Calu3 (cell line): Measurements from ENCODE around the gene NAV2. TPM values are rescaled to one million over a fixed set of nuclear protein-coding genes. Genes with fewer than 3 reads are reported as not detected.

Experiments used
- BruUV-seq: library from RNA; stranded (reverse); fragments of 400-500 nt; replicated peaks from 2 replicates; lab custom pipeline; 2021; lab: Mats Ljungman, UMichigan
- CTCF ChIA-PET: fragments of 300-600 bp; sonication (Branson Sonifier 250); formaldehyde crosslinking; loops from one replicate; lab custom pipeline; 2022; ENCODE audit warnings: antibody characterized with exemption; lab: Charles Lee
- DNase-seq: peaks from one replicate; pipeline ENCODE4 v3.0.0; 2022
- H3K27ac Mint-ChIP-seq: one replicate; pipeline ENCODE4 v1.8.0; 2022; ENCODE audit warnings: mixed read lengths; ENCODE audit not compliant: unreplicated experiment
- H3K27me3 Mint-ChIP-seq: one replicate; pipeline ENCODE4 v1.8.0; 2022; ENCODE audit warnings: mixed read lengths; ENCODE audit not compliant: unreplicated experiment
- H3K36me3 Mint-ChIP-seq: one replicate; pipeline ENCODE4 v1.8.0; 2022; ENCODE audit warnings: mild to moderate bottlenecking, moderate library complexity, mixed read lengths; ENCODE audit not compliant: insufficient read depth, unreplicated experiment
- H3K4me1 Mint-ChIP-seq: one replicate; pipeline ENCODE4 v1.8.0; 2022; ENCODE audit warnings: mild to moderate bottlenecking, low read depth, mixed read lengths; ENCODE audit not compliant: unreplicated experiment
- H3K4me3 Mint-ChIP-seq: one replicate; pipeline ENCODE4 v1.8.0; 2022; ENCODE audit warnings: mild to moderate bottlenecking, low read depth, moderate library complexity, mixed read lengths; ENCODE audit not compliant: unreplicated experiment
- H3K9me3 Mint-ChIP-seq: one replicate; pipeline ENCODE4 v1.8.0; 2022; ENCODE audit warnings: low read depth, mixed read lengths; ENCODE audit not compliant: unreplicated experiment
- intact Hi-C: fragments of 100-400 bp; cut with micrococcal nuclease; formaldehyde crosslinking; loops from one replicate; pipeline ENCODE4 v1.10.0; 2022; ENCODE audit not compliant: unreplicated experiment
- total RNA-seq: library from RNA; stranded (reverse); gene quantifications from 2 replicates; pipeline ENCODE4 v1.2.3, GENCODE V29; 2022
- TF ChIP-seq, protein P1 (sequence below): fragments of 200-600 bp; IDR thresholded peaks from one replicate; pipeline ENCODE4 v1.8.0; 2022; ENCODE audit warnings: antibody characterized with exemption; ENCODE audit not compliant: unreplicated experiment

Gene NAV2
- total RNA-seq, 1 experiment from 2014 or later, result 21.4 TPM

GRCh38 chr11:19753451-19754106, 40.9 kb downstream of the NAV2 start:
- Mint-ChIP-seq H3K36me3 (peaks cover 4% of the 10 kb centered on the region), H3K4me3 (no peak overlapping the region), H3K27ac (peak overlapping the region; percentile 60), H3K27me3 (peaks cover 14% of the 10 kb centered on the region), H3K4me1 (peaks cover 18% of the 10 kb centered on the region), H3K9me3 (no peaks in the 10 kb centered on the region)
- CTCF ChIA-PET, result interaction anchor here (0.9 to 1.6 kb wide), 5 partner anchors 22 to 153 kb away, joined by 3 to 9 read pairs (median 4); no protein-coding TSS in a partner anchor
- TF ChIP-seq, protein P1, sequence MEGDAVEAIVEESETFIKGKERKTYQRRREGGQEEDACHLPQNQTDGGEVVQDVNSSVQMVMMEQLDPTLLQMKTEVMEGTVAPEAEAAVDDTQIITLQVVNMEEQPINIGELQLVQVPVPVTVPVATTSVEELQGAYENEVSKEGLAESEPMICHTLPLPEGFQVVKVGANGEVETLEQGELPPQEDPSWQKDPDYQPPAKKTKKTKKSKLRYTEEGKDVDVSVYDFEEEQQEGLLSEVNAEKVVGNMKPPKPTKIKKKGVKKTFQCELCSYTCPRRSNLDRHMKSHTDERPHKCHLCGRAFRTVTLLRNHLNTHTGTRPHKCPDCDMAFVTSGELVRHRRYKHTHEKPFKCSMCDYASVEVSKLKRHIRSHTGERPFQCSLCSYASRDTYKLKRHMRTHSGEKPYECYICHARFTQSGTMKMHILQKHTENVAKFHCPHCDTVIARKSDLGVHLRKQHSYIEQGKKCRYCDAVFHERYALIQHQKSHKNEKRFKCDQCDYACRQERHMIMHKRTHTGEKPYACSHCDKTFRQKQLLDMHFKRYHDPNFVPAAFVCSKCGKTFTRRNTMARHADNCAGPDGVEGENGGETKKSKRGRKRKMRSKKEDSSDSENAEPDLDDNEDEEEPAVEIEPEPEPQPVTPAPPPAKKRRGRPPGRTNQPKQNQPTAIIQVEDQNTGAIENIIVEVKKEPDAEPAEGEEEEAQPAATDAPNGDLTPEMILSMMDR, result no peak
- peak; percentile 68 for DNase-seq
- intact Hi-C loops, result loop anchor here (2.0 kb wide), 2 partner anchors 23 to 51 kb away; no protein-coding TSS in a partner anchor
- BruUV-seq, result no TSS peak

- TF ChIP-seq, protein P1, result no peak
- BruUV-seq, result no TSS peak
- intact Hi-C loops, result no loop called here
- DNase-seq, result no peak
- Mint-ChIP-seq H3K27ac (no peak overlapping the region), H3K4me3 (no peak overlapping the region), H3K36me3 (peaks cover 4% of the 10 kb centered on the region), H3K9me3 (no peaks in the 10 kb centered on the region), H3K27me3 (no peaks in the 10 kb centered on the region), H3K4me1 (peaks cover 18% of the 10 kb centered on the region)
- CTCF ChIA-PET, result no interaction called here
Observed at GRCh38 chr11:19756675-19757475, 44.2 kb downstream of the NAV2 start.

GRCh38 chr11:19759389-19759788, 46.8 kb downstream of the NAV2 start:
- CTCF ChIA-PET, result interaction anchor here (0.7 kb wide), 2 partner anchors 41 to 293 kb away, joined by 3 to 4 read pairs; no protein-coding TSS in a partner anchor
- no peak overlapping the region for H3K27ac Mint-ChIP-seq

GRCh38 chr11:19762266-19762665, 49.6 kb downstream of the NAV2 start:
- CTCF ChIA-PET, result no interaction called here
- intact Hi-C loops, result no loop called here
- Mint-ChIP-seq H3K4me1 (no peaks in the 10 kb centered on the region), H3K27me3 (peaks cover 23% of the 10 kb centered on the region), H3K27ac (no peak overlapping the region), H3K36me3 (no peaks in the 10 kb centered on the region), H3K4me3 (no peak overlapping the region), H3K9me3 (no peaks in the 10 kb centered on the region)
- TF ChIP-seq, protein P1, result no peak
- BruUV-seq, result no TSS peak
- no peak for DNase-seq

More at GRCh38 chr11:19759389-19759788, 46.8 kb downstream of the NAV2 start:
- H3K4me3 Mint-ChIP-seq, result no peak overlapping the region
- H3K9me3 Mint-ChIP-seq, result no peaks in the 10 kb centered on the region
- H3K27me3 Mint-ChIP-seq, result peaks cover 3% of the 10 kb centered on the region
- no peak for DNase-seq
- TF ChIP-seq, protein P1, result no peak
- intact Hi-C loops, result no loop called here
- no TSS peak for BruUV-seq
- H3K4me1 Mint-ChIP-seq, result peaks cover 2% of the 10 kb centered on the region
- no peaks in the 10 kb centered on the region for H3K36me3 Mint-ChIP-seq
